IMR-90 (cell line): ENCODE data around the gene GCNA. TPM values are rescaled to one million over a fixed set of nuclear protein-coding genes. Genes with fewer than 3 reads are reported as not detected.

Source experiments
- ATAC-seq: fragments of 200-7000 bp; cut with Tn5 transposase; 2 replicates; pipeline ENCODE4 v1.9.1; 2020; ENCODE audit warnings: low read depth, mild to moderate bottlenecking, moderate library complexity
- BruUV-seq: library from RNA; stranded (reverse); fragments of 400-500 nt; replicated peaks from 2 replicates; lab custom pipeline; 2021; lab: Mats Ljungman, UMichigan
- CTCF ChIA-PET: fragments of 300-600 bp; formaldehyde crosslinking; extraction: SDS; loops from one replicate; lab custom pipeline; 2021; ENCODE audit warnings: antibody characterized with exemption; lab: Yijun Ruan, JAX
- POLR2A ChIA-PET: fragments of 300-600 bp; sonication (Branson Sonifier 250); formaldehyde crosslinking; loops from one replicate; lab custom pipeline; 2022; ENCODE audit warnings: antibody characterized with exemption; ENCODE audit not compliant: unreplicated experiment; lab: Charles Lee
- DNase-seq: peaks from one replicate; pipeline ENCODE4 v3.0.0; 2013
- H2AFZ ChIP-seq: replicated peaks from 2 replicates; pipeline ENCODE3; 2013; ENCODE audit warnings: low read length, mild to moderate bottlenecking; ENCODE audit not compliant: poor library complexity
- H2AK5ac ChIP-seq: 2 replicates; pipeline ENCODE4 v1.6.1; 2013; ENCODE audit warnings: low read depth, low read length, inconsistent platforms
- H2AK9ac ChIP-seq: replicated peaks from 2 replicates; pipeline ENCODE3; 2013; ENCODE audit warnings: mild to moderate bottlenecking, low read depth, low read length, moderate library complexity; ENCODE audit not compliant: poor library complexity
- H2BK120ac ChIP-seq: 2 replicates; pipeline ENCODE4 v1.6.1; 2013; ENCODE audit warnings: low read depth, low read length, inconsistent platforms
- H2BK15ac ChIP-seq: 3 replicates; pipeline ENCODE4 v1.6.1; 2013; ENCODE audit warnings: low read depth, low read length, inconsistent platforms
- H2BK20ac ChIP-seq: 2 replicates; pipeline ENCODE4 v1.6.1; 2013; ENCODE audit warnings: low read depth, mild to moderate bottlenecking, inconsistent platforms, low read length, moderate library complexity
- H2BK5ac ChIP-seq: 2 replicates; pipeline ENCODE4 v1.6.1; 2013; ENCODE audit warnings: mild to moderate bottlenecking, low read depth, low read length, inconsistent platforms; ENCODE audit not compliant: poor library complexity, severe bottlenecking
- H3K14ac ChIP-seq: replicated peaks from 2 replicates; pipeline ENCODE4 v1.6.1; 2013; ENCODE audit warnings: low read depth, low read length, inconsistent platforms
- H3K18ac ChIP-seq: 2 replicates; pipeline ENCODE4 v1.6.1; 2013; ENCODE audit warnings: low read depth, low read length, control low read depth
- H3K23ac ChIP-seq: 2 replicates; pipeline ENCODE4 v1.6.1; 2013; ENCODE audit warnings: low read depth, low read length, inconsistent platforms
- H3K27ac ChIP-seq: 2 replicates; pipeline ENCODE4 v1.5.1; 2013; ENCODE audit warnings: mild to moderate bottlenecking, control low read depth, low read length; ENCODE audit not compliant: insufficient read depth
- H3K27me3 ChIP-seq: 2 replicates; pipeline ENCODE4 v1.6.1; 2013; ENCODE audit warnings: low read length; ENCODE audit not compliant: control insufficient read depth, insufficient read depth
- H3K36me3 ChIP-seq: 2 replicates; pipeline ENCODE4 v1.6.1; 2013; ENCODE audit warnings: low read length, mixed read lengths; ENCODE audit not compliant: control insufficient read depth, insufficient read depth
- H3K4ac ChIP-seq: 2 replicates; pipeline ENCODE4 v1.6.1; 2013; ENCODE audit warnings: low read depth, low read length, inconsistent platforms
- H3K4me1 ChIP-seq: 2 replicates; pipeline ENCODE4 v1.6.1; 2013; ENCODE audit warnings: low read length, mixed read lengths; ENCODE audit not compliant: control insufficient read depth, insufficient read depth
- H3K4me2 ChIP-seq: 2 replicates; pipeline ENCODE4 v1.6.1; 2013; ENCODE audit warnings: low read depth, mild to moderate bottlenecking, control low read depth, low read length, moderate library complexity
- H3K4me3 ChIP-seq: 2 replicates; pipeline ENCODE4 v1.5.1; 2013; ENCODE audit warnings: low read depth, mild to moderate bottlenecking, control low read depth, low read length, moderate library complexity; ENCODE audit not compliant: insufficient read depth
- H3K56ac ChIP-seq: 2 replicates; pipeline ENCODE4 v1.6.1; 2013; ENCODE audit warnings: low read length, inconsistent platforms; ENCODE audit not compliant: insufficient read depth; ENCODE audit errors: extremely low read depth
- H3K79me1 ChIP-seq, 2 experiments: 2 replicates each; pipeline ENCODE4 v1.6.1; 2013; ENCODE audit warnings: low read length in 2 of 2, inconsistent platforms in 1 of 2, low read depth in 1 of 2
- H3K9ac ChIP-seq: 2 replicates; pipeline ENCODE4 v1.6.1; 2013; ENCODE audit warnings: low read depth, low read length, control low read depth
- H3K9me1 ChIP-seq: 2 replicates; pipeline ENCODE4 v1.6.1; 2013; ENCODE audit warnings: low read length, inconsistent platforms; ENCODE audit not compliant: insufficient read depth
- H3K9me3 ChIP-seq: 2 replicates; pipeline ENCODE4 v1.6.1; 2013; ENCODE audit warnings: low read length; ENCODE audit not compliant: control insufficient read depth, insufficient read depth
- H4K20me1 ChIP-seq: 2 replicates; pipeline ENCODE4 v1.6.1; 2013; ENCODE audit warnings: low read length, inconsistent platforms; ENCODE audit not compliant: insufficient read depth
- H4K5ac ChIP-seq: 2 replicates; pipeline ENCODE4 v1.6.1; 2013; ENCODE audit warnings: mild to moderate bottlenecking, low read depth, low read length, control low read depth
- H4K8ac ChIP-seq, 2 experiments: 2 replicates each; pipeline ENCODE4 v1.6.1; 2013; ENCODE audit warnings: low read depth in 2 of 2, low read length in 2 of 2, control low read depth in 1 of 2, inconsistent platforms in 1 of 2
- H4K91ac ChIP-seq: 2 replicates; pipeline ENCODE4 v1.6.1; 2013; ENCODE audit warnings: low read depth, low read length, inconsistent platforms; ENCODE audit not compliant: insufficient read depth
- FOS ChIP-seq: fragments of 150-350 bp; IDR thresholded peaks from 2 replicates; pipeline ENCODE4 v1.6.1; 2016; ENCODE audit warnings: low read depth, low read length
- MAFK ChIP-seq: IDR thresholded peaks from 2 replicates; pipeline ENCODE4 v1.6.1; 2012; ENCODE audit warnings: low read depth, low read length, improper control_type of control experiment
- WGBS, 2 experiments: methylation state at CpG; one replicate each; pipeline versions ENCODE4 v1.1.5 to v1.1.7; 2013; ENCODE audit warnings: missing lambda C conversion rate in 2 of 2; ENCODE audit not compliant: insufficient read length in 1 of 2; ENCODE audit errors: extremely low coverage in 2 of 2; 5-methylcytosine and 5-hydroxymethylcytosine counted together
- dilution Hi-C: fragments of 300-500 bp; cut with HindIII; formaldehyde crosslinking; loops from one replicate; pipeline ENCODE4 v1.14.3; 2018; ENCODE audit warnings: low sequenced_read_pairs; ENCODE audit not compliant: unreplicated experiment
- in situ Hi-C: fragments of 300-500 bp; cut with MboI; formaldehyde crosslinking; loops from 3 replicates; pipeline ENCODE4 v1.14.3; 2019; ENCODE audit warnings: low sequenced_read_pairs, inconsistent platforms, mixed read lengths
- intact Hi-C: fragments of 100-400 bp; cut with micrococcal nuclease; formaldehyde crosslinking; loops from 2 replicates; pipeline ENCODE4 v1.10.0; 2022
- polyA plus RNA-seq, 3 experiments: library from polyadenylated mRNA; depleted of rRNA; stranded (reverse); fragments of >200 nt; gene quantifications; 2 replicates each; pipeline ENCODE4 v1.2.3, GENCODE V29; 2012; ENCODE audit warnings: low replicate concordance in 1 of 3
- total RNA-seq: library from RNA; depleted of rRNA; stranded (reverse); fragments of >200 nt; gene quantifications from 2 replicates; pipeline ENCODE4 v1.2.3, GENCODE V29; 2012

Gene GCNA
- total and polyA plus RNA-seq, 2 of the 4 experiments (the other 2 are of a cell fraction): 0.90 to 1.3 TPM

GRCh38 chrX:71573590-71573989 is 4.6 kb upstream of the GCNA start:
- no CpG with 5 or more reads among the region's 2 CpGs for WGBS, 2 experiments
- Histone ChIP-seq H3K27ac (no peak overlapping the region), H3K36me3 (peaks cover 16% of the 10 kb centered on the region), H3K9me3 (no peaks in the 10 kb centered on the region), H2AK5ac (no peak overlapping the region), H3K4me3 (no peak overlapping the region), H4K5ac (no peak overlapping the region), H3K27me3 (no peaks in the 10 kb centered on the region), H3K14ac (no peak overlapping the region), H2BK20ac (no peak overlapping the region), H3K9ac (no peak overlapping the region), H3K4me1 (no peaks in the 10 kb centered on the region), H2BK5ac (no peak overlapping the region), H3K4ac (no peak overlapping the region), H2BK120ac (no peak overlapping the region), H3K9me1 (no peaks in the 10 kb centered on the region), H4K20me1 (no peaks in the 10 kb centered on the region; the same call in 1 of the 2 replicates), H4K8ac (no peak overlapping the region), H2AFZ (no peak overlapping the region), H2AK9ac (no peak overlapping the region), H3K23ac (no peak overlapping the region), H2BK15ac (no peak overlapping the region), H3K79me1 (peaks cover 0 to 7% of the 10 kb centered on the region in 2 experiments; a peak in 3 of 4 replicates), H3K4me2 (no peak overlapping the region), H3K56ac (no peak overlapping the region), H3K18ac (no peak overlapping the region), H4K91ac (no peak overlapping the region)
- no TSS peak for BruUV-seq
- TF ChIP-seq MAFK (peak; percentile 90), FOS (no peak)
- ChIA-PET POLR2A (no interaction called here), CTCF (no interaction called here)
- ATAC-seq (no peak), DNase-seq (no peak)
- in situ Hi-C loops (no loop called here), intact Hi-C loops (loop anchor here (10.0 kb wide), 1 partner anchor 189 kb away; no protein-coding TSS in a partner anchor), dilution Hi-C loops (no loop called here)
